GM20000 (cell line): ENCODE measurements around the gene MTFR2.

Source experiments
- DNase-seq: peaks from one replicate; pipeline ENCODE4 v3.0.0; 2012; ENCODE audit warnings: low spot score
- TF ChIP-seq, protein P1 (sequence below): IDR thresholded peaks from 2 replicates; pipeline ENCODE4 v1.5.1; 2012; ENCODE audit warnings: mild to moderate bottlenecking, control low read depth; ENCODE audit errors: extremely low read depth, missing control alignments

The MTFR2 gene

GRCh38 chr6:136201732-136202131 lies 48.4 kb downstream of the MTFR2 start:
- no peak for DNase-seq
- TF ChIP-seq, protein P1, sequence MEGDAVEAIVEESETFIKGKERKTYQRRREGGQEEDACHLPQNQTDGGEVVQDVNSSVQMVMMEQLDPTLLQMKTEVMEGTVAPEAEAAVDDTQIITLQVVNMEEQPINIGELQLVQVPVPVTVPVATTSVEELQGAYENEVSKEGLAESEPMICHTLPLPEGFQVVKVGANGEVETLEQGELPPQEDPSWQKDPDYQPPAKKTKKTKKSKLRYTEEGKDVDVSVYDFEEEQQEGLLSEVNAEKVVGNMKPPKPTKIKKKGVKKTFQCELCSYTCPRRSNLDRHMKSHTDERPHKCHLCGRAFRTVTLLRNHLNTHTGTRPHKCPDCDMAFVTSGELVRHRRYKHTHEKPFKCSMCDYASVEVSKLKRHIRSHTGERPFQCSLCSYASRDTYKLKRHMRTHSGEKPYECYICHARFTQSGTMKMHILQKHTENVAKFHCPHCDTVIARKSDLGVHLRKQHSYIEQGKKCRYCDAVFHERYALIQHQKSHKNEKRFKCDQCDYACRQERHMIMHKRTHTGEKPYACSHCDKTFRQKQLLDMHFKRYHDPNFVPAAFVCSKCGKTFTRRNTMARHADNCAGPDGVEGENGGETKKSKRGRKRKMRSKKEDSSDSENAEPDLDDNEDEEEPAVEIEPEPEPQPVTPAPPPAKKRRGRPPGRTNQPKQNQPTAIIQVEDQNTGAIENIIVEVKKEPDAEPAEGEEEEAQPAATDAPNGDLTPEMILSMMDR, result no peak

DNA sequence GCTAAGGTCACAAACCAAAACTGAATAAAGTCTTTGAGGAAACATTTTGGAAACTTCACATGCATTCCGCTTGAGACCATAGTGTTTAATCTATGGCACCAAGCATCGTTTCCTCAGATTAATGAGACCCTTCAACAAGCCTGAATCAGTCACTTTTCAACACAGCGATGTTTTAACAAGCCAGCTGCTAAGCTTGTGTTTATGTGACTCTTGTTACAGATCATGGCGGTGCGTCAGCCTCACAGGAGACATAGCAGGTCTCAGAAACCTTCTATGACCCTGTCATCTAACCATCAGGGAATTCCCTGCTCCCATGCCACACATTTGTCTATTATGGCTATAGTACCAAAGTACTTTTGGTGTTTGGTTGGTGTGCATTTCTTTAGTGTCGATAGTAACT lies 57.2 kb downstream of the MTFR2 start:
- TF ChIP-seq, protein P1, result no peak
- no peak for DNase-seq

DNA sequence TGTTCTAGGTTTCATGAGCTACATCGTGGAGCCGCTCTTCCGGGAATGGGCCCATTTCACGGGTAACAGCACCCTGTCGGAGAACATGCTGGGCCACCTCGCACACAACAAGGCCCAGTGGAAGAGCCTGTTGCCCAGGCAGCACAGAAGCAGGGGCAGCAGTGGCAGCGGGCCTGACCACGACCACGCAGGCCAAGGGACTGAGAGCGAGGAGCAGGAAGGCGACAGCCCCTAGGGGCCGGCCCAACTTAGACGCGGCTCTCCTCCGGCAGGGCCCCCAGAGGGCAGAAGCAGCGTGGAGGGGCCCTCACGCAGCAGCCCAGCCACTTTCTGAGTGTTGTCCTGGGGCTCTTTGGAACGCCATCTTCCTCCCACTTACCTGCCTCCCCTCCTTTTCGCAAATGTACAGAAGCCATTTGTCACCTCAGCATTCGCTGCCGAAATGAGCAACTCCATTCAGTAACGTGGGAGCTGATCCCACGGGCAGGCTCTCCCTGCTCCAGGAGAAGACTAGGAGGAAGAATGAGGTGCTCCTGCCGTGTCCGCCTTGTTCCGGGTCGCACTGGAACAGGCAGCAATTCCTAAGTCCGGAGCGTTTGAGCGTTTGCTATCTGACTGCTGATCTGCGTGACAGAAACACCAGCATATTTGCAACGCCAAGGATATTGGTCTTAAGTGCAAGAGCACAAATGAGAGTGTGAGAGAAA lies 58.4 kb downstream of the MTFR2 start:
- no peak for DNase-seq
- TF ChIP-seq, protein P1, result no peak

GRCh38 chr6:136189104-136189503 lies 61.0 kb downstream of the MTFR2 start:
- TF ChIP-seq, protein P1, result no peak

DNA sequence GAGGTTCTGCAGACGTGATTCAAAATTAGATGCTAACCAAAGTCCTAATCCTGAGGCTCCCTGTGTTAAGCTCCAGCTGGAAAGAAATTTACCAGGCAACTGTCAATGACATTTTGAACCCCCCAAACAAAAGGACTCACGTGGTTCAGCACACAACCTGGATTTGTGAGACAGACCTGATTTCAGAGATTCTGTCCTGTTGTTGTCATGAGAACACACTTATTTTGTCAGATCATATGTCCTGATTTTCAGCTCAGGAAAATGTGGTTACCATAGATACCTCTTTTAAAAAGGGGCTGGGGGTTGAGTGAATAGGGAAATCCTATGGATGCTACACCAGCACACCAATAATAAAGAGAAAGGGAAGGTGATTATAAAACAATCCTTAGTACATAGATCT lies 61.6 kb downstream of the MTFR2 start:
- TF ChIP-seq, protein P1, result no peak
- no peak for DNase-seq

More at GRCh38 chr6:136189104-136189503, 61.0 kb downstream of the MTFR2 start:
- DNase-seq, result no peak

GRCh38 chr6:136186363-136186762 lies 63.7 kb downstream of the MTFR2 start:
- TF ChIP-seq, protein P1, result no peak
- no peak for DNase-seq

DNA sequence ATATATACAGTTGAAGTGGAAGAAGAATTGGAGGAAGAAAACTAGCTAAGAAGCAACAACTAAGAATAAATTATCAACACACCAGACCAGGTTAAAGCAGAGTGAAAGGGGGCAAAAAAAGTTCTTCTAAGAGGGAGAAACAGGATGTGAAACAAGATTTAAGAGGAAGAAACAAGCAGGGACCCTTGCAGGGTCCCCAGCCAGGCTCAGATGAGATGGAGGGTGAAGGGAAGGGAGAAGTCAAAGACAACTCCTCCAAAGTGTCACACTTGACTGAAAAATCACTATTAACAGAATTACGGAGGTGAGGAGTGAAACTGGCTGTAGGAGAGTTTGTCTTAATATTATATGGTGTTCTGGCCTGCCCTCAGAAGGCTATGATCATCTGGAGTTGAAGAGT lies 65.4 kb downstream of the MTFR2 start:
- TF ChIP-seq, protein P1, result no peak
- DNase-seq, result no peak
